Hepatocyte (in vitro differentiated cells): ENCODE results near the gene ATP8A1.

Source experiments
- CTCF ChIP-seq: fragments of 200-600 bp; sonication (generic); IDR thresholded peaks from 2 replicates; pipeline ENCODE4 v1.5.1; 2016; ENCODE audit warnings: antibody characterized with exemption, mild to moderate bottlenecking; ENCODE audit not compliant: poor library complexity
- EZH2 ChIP-seq: fragments of 200-600 bp; sonication (generic); IDR thresholded peaks from 2 replicates; pipeline ENCODE4 v1.6.1; 2016; ENCODE audit warnings: antibody characterized with exemption, mild to moderate bottlenecking, borderline replicate concordance
- EZH2phosphoT487 ChIP-seq: fragments of 200-600 bp; sonication (generic); IDR thresholded peaks from one replicate; pipeline ENCODE4 v1.6.1; 2018; ENCODE audit warnings: antibody characterized with exemption, mild to moderate bottlenecking, low read depth, moderate library complexity; ENCODE audit not compliant: unreplicated experiment, severe bottlenecking

DNA sequence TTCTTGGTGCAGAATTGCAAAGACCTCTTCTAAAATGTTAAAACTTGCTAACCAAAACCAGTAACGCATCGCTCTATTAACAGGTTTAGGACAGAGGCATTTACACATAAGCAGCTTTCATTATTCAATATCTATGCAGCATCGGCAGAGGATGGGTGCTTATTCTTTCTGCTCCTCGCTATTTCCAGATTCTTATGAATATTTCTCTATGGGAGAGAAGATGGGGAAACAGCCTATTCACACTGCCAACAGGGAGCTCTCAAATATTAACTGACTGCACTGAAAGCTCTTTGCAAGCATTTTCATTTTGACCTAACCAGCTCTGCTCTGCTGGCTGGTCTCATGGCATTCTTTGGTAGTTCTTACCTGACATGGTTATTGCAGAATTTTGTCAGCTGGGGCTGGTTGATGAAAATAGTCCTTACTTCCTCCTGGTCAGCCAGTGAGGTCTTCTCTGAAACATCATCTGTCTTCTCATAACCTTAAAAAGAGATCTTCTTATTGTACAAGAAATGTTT is 30.2 kb downstream of the ATP8A1 start:
- TF ChIP-seq CTCF (no peak), EZH2 (no peak), EZH2phosphoT487 (no peak)
